ENCODE data around the gene RPS6KL1.
A peak's percentile ranks its signal among the peaks of the same experiment; 100 is the strongest.

The RPS6KL1 gene, protein sequence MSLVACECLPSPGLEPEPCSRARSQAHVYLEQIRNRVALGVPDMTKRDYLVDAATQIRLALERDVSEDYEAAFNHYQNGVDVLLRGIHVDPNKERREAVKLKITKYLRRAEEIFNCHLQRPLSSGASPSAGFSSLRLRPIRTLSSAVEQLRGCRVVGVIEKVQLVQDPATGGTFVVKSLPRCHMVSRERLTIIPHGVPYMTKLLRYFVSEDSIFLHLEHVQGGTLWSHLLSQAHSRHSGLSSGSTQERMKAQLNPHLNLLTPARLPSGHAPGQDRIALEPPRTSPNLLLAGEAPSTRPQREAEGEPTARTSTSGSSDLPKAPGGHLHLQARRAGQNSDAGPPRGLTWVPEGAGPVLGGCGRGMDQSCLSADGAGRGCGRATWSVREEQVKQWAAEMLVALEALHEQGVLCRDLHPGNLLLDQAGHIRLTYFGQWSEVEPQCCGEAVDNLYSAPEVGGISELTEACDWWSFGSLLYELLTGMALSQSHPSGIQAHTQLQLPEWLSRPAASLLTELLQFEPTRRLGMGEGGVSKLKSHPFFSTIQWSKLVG

DNA sequence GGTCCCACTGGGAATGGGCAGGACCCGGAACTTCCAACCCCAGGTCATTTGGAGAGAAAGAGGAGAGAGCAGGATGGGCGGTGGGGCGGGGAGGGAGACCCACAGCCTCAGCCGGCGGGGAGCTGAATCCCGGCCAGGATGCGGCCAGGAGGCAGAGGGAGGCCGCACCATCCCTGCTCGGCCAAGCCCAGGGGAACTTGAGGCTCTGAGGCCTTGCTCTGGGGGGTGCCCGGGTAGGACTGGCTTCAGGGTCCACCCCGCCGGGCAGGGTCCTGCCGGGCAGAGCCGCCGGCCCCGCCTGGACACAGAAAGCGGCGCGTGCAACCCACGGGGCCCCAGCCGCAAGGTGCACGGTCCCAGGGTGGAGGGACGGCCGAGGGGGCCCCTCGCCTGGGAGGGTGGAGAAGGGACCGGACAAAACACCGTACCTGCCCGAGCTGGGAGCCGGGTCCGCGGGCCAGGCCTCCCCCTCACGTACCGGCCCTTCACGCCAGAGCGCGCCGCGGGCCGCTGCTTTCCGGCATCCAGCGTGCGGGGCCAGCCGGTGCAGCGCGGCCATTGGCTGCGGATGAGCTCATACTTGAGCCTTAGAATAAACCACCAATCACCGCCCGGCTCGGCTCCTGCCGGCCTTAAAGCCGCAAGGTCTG, at the start of gene RPS6KL1:
TSS of gene RPS6KL1 (minus strand) at position 509 of the 650 bp plus-strand sequence. CDS start 1,719 bp downstream, outside the sequence.
- DNase-seq, result peak; percentile 94 to 98

- DNase-seq, result no peak
These were observed 45.8 kb upstream of the RPS6KL1 start for GRCh38 chr14:74968811-74969210.

GRCh38 chr14:74965486-74966153, 42.6 kb upstream of the RPS6KL1 start:
- DNase-seq, result no peak

DNA sequence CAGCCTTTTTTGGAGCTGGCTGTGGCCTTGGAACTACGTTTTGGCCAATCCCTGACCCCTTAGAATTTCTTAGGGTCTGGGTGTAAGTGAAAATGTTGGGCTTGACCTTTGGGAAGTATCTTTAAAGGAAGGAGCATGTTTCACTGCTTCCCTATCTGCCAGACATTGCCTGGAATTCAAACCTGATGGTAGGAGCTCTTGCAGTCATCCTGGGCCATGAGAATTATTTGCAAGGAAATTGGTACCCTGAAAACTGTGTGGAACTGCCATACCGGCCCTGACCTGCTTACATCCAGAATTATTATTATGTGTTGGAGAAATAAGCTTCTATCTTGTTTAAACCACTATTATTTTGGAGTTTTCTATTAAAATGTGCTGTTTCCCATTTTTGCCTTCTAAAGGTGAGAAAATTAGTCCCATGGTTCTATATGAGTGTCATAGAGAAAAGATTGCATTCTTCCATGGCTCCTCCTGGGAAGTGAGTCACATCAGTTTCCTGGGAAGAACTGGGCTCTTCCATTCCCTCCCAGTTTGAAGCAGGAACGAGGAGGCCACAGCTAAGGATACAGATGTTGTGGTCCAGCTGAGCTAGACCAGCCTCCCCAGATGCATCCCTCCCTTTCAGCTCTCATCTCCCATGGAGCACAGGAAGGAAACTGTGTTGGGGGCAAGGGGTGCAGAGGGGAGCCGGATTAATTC, 41.9 kb upstream of the RPS6KL1 start:
- no peak for DNase-seq

DNA sequence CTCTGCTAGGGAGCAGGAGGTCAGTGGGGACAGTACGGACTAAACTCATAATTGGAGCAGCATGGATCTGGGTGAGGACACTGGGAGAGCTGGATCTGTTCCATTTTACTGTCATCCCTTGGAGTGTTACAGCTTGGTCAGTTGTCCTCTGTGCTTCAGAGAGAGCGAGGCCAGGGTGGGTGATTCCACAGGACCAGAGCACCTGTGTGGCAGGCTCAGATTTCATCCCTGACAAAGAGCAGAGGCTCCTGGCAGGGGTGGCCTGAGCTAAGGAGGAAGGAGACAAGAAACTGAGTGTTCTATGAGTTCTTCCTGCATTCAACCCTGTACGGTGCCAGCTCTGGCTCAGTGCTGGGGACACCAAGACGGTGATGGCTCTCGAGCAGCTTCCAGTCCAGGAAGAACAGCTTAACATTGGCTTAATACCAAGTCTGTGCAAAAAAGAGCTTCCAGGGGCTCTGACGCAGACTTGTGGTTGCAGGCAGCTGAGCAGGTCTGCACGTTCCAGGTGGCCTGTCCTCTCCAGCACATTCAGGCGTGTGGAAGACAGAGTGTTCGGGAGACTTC, 40.7 kb upstream of the RPS6KL1 start:
- no peak for DNase-seq

DNA sequence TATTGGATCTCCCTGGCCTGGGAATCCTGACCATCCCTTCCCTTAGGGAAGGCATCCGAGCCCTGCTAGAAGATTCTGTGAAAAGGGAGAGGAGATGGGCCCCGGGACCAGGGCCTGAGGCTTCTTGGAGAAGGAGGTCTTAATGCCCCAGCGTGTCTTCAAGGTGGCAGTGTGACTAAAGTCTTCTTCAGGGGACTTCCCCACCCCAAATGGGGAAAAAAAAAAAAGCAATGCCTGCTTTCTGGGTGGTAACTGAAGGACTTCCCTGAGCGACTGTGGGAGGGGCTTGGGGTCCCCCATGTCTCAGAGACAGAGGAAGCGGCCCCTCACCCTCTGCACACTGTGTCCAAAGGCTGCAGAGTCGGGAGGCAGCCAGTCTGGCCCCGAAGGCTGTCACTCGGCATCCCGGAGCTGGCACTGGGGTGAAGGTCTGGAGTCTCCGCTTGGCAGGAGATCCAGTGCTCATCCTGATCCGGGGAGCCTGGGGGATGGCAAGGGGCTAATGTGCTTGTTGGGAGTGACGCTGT, 40.2 kb upstream of the RPS6KL1 start:
- DNase-seq, result no peak

GRCh38 chr14:74962493-74962892, 39.4 kb upstream of the RPS6KL1 start:
- DNase-seq, result no peak

- no peak for DNase-seq
These were observed 39.0 kb upstream of the RPS6KL1 start for GRCh38 chr14:74962046-74962445.

DNA sequence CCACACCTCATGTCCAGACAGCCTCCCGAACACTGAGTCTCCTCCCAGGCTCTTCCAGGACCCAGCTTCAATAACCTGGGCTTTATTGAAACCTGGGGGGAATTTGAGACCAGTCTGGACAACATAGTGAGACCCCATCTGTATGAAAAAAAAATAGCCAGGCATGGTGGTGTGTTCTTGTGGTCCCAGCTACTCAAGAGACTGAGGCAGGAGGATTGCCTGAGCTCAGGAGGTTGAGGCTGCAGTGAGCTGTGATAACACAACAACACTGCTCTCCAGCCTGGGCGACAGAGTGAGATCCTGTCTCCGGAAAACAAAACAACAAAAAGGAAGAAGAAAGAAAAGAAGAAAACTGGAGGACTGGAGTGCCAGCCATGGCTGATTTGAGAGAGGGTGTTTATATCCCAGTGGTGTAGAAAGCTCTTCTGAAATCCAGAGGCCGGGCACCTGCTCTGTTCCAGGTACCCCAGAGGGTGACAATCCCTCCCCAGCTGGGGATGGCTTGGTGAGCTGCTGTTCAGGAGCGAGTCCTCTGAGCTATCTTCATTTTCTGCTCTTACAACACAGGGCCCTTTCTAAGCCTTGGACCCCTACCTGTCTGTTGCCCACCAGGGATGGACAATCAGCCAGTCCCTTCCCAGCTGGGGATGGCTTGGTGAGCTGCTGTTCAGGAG, 38.3 kb upstream of the RPS6KL1 start:
- no peak for DNase-seq

GRCh38 chr14:74960736-74961135, 37.7 kb upstream of the RPS6KL1 start:
- DNase-seq, result no peak

- DNase-seq, result no peak
These were observed 36.6 kb upstream of the RPS6KL1 start for GRCh38 chr14:74959596-74960180.

DNA sequence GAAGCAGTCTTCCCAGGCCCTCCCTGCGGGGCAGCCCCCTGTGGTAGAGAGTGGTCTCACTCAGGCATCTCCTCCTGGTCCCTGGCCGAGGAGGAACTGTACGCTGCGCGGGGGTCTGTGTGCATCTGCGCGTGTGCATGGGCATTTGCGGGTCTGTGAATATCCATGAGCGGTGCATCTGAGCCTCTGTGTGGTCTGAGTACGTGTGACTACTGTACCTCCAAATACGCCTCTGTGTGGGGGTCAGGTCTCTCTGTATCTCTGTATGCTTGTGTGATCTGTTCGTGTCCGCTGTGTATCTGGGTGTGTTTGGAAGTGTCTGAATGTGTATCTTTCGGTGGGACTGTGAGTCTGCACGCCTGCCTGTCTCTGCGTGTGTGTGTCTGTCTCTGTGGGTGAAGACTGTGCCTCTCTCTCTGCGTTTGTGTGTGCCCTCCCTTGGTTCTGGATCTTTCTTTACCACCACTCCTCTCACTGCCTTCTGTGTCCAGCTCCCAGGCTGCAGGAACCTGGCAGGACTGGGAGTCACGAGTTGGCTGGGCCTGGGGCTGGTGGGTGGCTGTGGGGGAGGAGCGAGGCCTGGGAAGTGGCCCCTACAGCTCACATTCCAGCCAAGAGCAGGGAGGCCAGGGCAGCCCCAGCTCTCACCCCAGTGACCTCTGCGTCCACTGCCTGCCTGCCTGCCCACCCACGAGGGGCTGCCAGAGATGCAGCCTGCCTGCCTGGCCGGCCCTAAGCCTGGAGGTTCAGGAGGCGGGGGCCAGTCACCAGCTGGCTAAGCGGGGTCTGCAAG, 33.4 kb upstream of the RPS6KL1 start:
- DNase-seq, result no peak

DNA sequence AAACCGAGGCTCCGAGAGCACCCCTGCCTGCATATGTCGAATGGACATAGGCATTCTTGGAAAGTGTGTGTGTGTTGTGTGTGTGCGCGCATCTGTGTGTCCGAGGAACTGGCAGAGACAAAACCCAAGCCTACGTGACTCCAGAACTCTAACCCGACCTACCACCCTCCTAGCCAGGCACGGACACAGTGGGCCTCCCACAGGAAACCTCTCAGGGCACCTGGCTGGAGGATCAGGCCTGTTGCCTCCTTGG, 32.9 kb upstream of the RPS6KL1 start:
- DNase-seq, result no peak

DNA sequence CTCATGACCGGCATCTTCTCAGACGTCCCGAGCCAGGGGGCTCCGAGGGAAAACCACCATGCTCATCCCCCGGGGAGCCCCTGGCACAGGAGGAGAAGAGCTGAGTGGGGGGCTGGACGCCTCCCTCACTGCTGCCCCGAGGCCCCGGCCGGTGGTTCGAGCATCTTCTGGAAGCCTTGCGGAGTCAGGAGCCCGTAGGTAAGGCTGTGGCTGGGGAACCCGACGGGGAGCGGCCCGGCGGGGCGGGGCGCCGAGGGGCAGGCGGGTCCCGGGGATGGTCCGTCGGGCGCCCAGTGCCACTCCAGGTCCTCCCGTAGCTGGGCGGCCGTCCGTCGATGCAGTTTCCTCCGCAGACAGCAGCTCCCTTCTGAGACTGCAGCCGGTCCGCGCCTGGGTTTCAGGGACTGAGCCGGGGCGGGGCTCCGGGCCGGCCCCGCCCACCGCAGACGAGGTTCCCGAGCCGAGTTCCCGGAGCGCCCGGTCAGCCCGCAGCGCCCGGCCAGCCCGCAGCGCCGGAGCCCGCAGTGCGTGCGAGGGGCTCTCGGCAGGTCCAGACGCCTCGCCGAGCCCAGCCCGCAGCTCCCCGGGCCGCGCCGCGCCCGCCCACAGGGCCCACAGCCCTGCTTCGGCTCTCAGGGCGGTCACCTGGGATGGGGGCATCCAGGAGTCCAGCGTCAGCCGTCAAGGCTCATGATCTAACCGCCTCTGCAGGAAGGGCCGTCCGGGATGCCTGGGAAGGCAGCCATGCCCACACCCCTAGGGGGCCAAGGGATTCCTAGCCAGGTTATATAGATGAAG, 32.4 kb upstream of the RPS6KL1 start, which contains the start of gene PGF:
TSS of gene PGF (minus strand) at position 369 of the 798 bp plus-strand sequence. CDS start at position 14, 355 bp downstream.
- peak; percentile 18 to 73 for DNase-seq

GRCh38 chr14:74954947-74955228, 31.8 kb upstream of the RPS6KL1 start:
- DNase-seq, result peak in 1 of 2 experiments; percentile 32

DNA sequence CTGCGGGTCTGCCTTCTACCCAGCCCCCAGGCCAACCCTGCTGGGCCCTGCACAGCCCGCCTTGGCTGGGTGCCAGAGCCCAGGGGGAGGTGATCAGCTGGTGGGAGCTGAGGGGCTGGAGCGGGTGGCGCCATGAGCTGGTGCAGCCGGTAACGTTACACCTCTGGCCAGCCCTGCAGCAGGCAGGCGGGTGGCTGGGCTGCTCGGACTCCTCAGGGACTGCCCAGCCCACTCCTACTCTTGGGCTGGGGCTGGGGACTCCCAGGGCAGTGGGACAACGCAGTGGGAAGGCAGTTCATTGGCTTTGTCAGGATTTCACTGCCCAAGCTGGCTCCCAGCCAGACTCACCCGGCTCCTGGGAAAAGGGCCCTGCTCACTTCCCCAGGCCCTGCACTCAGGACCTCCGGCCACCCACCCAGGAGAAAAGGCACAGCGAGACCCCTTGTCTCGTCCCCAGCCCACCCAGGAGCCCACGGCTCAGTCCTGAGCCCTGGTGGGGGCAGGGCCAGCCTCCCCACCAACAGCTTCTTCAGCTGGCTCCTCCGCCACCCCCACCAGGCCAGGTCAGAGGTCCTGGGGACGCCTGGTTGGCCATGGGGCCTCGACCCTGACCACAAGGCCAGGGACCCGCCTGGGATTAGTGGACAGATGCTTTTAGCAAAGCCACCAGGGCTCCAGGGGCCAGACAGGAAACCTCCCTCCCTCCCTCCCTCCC, 31.3 kb upstream of the RPS6KL1 start:
- DNase-seq, result peak; percentile 86 to 94

DNA sequence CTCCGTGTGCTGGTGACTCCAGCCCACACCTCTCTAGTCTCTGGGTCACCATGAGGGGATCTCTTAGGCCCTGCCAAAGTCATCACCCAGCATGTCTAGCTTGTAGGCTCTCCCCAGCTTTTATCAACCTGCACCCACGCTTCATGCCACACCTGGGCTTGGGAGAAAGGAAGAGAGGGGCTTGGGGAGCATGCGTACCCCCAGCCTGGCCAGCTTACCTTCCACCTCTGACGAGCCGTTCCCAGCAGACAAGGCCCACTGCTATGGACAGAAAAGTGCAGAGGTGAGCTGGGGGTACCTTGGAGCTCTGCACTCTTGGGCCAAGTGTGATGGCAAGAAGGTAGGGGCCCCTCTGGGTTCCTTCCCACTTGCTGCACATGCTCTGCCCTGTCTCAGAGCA, 30.6 kb upstream of the RPS6KL1 start:
- DNase-seq, result no peak

- peak; percentile 56 to 79 for DNase-seq
These were observed 29.8 kb upstream of the RPS6KL1 start for GRCh38 chr14:74952697-74953484.
